Measurements from ENCODE around the gene VPS52.

The VPS52 gene

DNA sequence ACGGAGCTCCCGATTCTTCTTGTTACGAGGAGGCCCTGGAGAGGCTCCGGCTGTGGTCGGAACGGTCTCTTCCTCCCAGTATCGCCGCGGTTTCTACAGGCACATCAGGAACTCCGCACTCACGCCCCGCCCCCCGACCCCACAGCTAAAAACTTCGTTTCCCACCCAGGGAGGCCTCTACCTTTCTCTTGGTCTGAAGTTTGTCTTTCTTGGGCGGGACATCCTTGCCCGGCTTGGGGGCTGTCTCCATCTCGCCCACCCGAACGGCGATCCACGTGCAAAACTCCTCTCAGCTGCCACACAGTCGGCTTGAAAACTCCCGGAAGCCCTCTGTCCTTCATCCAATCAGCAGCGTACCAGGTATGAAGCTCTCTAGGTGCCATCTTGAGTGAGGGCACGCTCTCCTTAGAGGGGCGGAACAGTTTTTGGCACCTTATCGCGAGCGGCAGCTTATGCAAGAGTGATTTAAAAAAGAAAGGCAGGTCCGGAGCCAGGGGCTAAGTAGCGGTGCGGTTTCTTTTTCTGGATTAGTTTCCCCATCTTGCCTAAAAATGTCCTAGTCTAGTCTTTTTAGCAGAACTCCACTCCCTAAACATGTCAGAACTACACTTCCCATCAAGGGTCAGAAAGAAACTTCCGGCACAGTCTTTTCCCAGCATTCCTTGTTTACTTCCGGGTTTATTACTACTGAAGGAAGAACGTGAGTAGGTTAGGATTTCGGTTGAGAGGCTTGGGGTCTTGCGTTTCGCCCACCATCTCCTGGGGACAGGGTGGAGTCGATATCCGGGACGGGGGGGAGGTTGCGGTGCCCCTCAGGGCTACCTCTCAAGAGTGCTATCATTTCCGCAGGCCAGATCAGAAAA, 17.5 kb upstream of the VPS52 start, which contains the start of the genes PFDN6 and WDR46 (continued):
- TF ChIP-seq, protein P1, sequence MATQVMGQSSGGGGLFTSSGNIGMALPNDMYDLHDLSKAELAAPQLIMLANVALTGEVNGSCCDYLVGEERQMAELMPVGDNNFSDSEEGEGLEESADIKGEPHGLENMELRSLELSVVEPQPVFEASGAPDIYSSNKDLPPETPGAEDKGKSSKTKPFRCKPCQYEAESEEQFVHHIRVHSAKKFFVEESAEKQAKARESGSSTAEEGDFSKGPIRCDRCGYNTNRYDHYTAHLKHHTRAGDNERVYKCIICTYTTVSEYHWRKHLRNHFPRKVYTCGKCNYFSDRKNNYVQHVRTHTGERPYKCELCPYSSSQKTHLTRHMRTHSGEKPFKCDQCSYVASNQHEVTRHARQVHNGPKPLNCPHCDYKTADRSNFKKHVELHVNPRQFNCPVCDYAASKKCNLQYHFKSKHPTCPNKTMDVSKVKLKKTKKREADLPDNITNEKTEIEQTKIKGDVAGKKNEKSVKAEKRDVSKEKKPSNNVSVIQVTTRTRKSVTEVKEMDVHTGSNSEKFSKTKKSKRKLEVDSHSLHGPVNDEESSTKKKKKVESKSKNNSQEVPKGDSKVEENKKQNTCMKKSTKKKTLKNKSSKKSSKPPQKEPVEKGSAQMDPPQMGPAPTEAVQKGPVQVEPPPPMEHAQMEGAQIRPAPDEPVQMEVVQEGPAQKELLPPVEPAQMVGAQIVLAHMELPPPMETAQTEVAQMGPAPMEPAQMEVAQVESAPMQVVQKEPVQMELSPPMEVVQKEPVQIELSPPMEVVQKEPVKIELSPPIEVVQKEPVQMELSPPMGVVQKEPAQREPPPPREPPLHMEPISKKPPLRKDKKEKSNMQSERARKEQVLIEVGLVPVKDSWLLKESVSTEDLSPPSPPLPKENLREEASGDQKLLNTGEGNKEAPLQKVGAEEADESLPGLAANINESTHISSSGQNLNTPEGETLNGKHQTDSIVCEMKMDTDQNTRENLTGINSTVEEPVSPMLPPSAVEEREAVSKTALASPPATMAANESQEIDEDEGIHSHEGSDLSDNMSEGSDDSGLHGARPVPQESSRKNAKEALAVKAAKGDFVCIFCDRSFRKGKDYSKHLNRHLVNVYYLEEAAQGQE (tag by site-specific recombination; IDR thresholded peaks at IDR 0.05) = no peak
- no peak for TF ChIP-seq ZNF274 (IDR thresholded peaks at IDR 0.05; ENCODE audit: low read length)
- TF ChIP-seq ZNF274 (tag by site-specific recombination; IDR thresholded peaks at IDR 0.05; ENCODE audit: borderline replicate concordance) = no peak
- no peak for TF ChIP-seq ZNF514 (tag by site-specific recombination; IDR thresholded peaks at IDR 0.05)
- no peak for TF ChIP-seq IKZF3 (tag by site-specific recombination; IDR thresholded peaks at IDR 0.05)
- TF ChIP-seq ZBTB7A (tag by site-specific recombination; IDR thresholded peaks at IDR 0.05; ENCODE audit: low read depth) = 0 out of 2 replicates have a peak, but pooled peaks have one; percentile 38
- TF ChIP-seq EGR2 (tag by site-specific recombination; IDR thresholded peaks at IDR 0.05; ENCODE audit: low read depth) = no peak
- TF ChIP-seq MZF1 (tag by site-specific recombination; IDR thresholded peaks at IDR 0.05; ENCODE audit: borderline replicate concordance) = no peak
- TF ChIP-seq, protein P2, sequence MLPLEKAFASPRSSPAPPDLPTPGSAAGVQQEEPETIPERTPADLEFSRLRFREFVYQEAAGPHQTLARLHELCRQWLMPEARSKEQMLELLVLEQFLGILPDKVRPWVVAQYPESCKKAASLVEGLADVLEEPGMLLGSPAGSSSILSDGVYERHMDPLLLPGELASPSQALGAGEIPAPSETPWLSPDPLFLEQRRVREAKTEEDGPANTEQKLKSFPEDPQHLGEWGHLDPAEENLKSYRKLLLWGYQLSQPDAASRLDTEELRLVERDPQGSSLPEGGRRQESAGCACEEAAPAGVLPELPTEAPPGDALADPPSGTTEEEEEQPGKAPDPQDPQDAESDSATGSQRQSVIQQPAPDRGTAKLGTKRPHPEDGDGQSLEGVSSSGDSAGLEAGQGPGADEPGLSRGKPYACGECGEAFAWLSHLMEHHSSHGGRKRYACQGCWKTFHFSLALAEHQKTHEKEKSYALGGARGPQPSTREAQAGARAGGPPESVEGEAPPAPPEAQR (tag by site-specific recombination; IDR thresholded peaks at IDR 0.05) = no peak
- TF ChIP-seq OVOL3 (tag by site-specific recombination; IDR thresholded peaks at IDR 0.05) = no peak
- no peak for TF ChIP-seq ZNF423 (tag by site-specific recombination; IDR thresholded peaks at IDR 0.05)
- 0 out of 2 replicates have a peak, but pooled peaks have one; percentile 21 for TF ChIP-seq KLF10 (tag by site-specific recombination; IDR thresholded peaks at IDR 0.05)
- no peak for TF ChIP-seq ZNF404 (tag by site-specific recombination; IDR thresholded peaks at IDR 0.05)
- no peak for TF ChIP-seq BCL11B (tag by site-specific recombination; IDR thresholded peaks at IDR 0.05; ENCODE audit: low read depth)
- TF ChIP-seq KLF8 (tag by site-specific recombination; IDR thresholded peaks at IDR 0.05) = peak; percentile 77
- no peak for TF ChIP-seq RBAK (tag by site-specific recombination; IDR thresholded peaks at IDR 0.05)
- TF ChIP-seq HOXA7 (CRISPR knock-in tag; IDR thresholded peaks at IDR 0.05; ENCODE audit: borderline replicate concordance) = no peak
- no peak for TF ChIP-seq PRDM1 (tag by site-specific recombination; IDR thresholded peaks at IDR 0.05)
- no peak for TF ChIP-seq ZNF560 (tag by site-specific recombination; IDR thresholded peaks at IDR 0.05; ENCODE audit: borderline replicate concordance)
- TF ChIP-seq ZNF670 (tag by site-specific recombination; IDR thresholded peaks at IDR 0.05; ENCODE audit: low read depth) = no peak
- TF ChIP-seq, protein P3, sequence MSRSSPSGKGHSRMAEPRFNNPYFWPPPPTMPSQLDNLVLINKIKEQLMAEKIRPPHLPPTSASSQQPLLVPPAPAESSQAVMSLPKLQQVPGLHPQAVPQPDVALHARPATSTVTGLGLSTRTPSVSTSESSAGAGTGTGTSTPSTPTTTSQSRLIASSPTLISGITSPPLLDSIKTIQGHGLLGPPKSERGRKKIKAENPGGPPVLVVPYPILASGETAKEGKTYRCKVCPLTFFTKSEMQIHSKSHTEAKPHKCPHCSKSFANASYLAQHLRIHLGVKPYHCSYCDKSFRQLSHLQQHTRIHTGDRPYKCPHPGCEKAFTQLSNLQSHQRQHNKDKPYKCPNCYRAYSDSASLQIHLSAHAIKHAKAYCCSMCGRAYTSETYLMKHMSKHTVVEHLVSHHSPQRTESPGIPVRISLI (tag by site-specific recombination; IDR thresholded peaks at IDR 0.05) = no peak
- TF ChIP-seq, protein P4, sequence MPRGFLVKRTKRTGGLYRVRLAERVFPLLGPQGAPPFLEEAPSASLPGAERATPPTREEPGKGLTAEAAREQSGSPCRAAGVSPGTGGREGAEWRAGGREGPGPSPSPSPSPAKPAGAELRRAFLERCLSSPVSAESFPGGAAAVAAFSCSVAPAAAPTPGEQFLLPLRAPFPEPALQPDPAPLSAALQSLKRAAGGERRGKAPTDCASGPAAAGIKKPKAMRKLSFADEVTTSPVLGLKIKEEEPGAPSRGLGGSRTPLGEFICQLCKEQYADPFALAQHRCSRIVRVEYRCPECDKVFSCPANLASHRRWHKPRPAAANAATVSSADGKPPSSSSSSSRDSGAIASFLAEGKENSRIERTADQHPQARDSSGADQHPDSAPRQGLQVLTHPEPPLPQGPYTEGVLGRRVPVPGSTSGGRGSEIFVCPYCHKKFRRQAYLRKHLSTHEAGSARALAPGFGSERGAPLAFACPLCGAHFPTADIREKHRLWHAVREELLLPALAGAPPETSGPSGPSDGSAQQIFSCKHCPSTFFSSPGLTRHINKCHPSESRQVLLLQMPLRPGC (tag by site-specific recombination; IDR thresholded peaks at IDR 0.05) = no peak
- no peak for TF ChIP-seq SCRT1 (tag by site-specific recombination; IDR thresholded peaks at IDR 0.05; ENCODE audit: borderline replicate concordance)
- TF ChIP-seq YY2 (tag by site-specific recombination; IDR thresholded peaks at IDR 0.05) = peak; percentile 83
- TF ChIP-seq ZNF416 (tag by site-specific recombination; IDR thresholded peaks at IDR 0.05) = no peak
- TF ChIP-seq, protein P5, sequence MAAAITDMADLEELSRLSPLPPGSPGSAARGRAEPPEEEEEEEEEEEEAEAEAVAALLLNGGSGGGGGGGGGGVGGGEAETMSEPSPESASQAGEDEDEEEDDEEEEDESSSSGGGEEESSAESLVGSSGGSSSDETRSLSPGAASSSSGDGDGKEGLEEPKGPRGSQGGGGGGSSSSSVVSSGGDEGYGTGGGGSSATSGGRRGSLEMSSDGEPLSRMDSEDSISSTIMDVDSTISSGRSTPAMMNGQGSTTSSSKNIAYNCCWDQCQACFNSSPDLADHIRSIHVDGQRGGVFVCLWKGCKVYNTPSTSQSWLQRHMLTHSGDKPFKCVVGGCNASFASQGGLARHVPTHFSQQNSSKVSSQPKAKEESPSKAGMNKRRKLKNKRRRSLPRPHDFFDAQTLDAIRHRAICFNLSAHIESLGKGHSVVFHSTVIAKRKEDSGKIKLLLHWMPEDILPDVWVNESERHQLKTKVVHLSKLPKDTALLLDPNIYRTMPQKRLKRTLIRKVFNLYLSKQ (tag by site-specific recombination; IDR thresholded peaks at IDR 0.05; ENCODE audit: borderline replicate concordance) = no peak
- no peak for TF ChIP-seq ZNF214 (tag by site-specific recombination; IDR thresholded peaks at IDR 0.05; ENCODE audit: borderline replicate concordance)
- no peak for TF ChIP-seq ZNF426 (tag by site-specific recombination; IDR thresholded peaks at IDR 0.05)
